ENCODE data around the gene RAPGEF4. TPM values are rescaled to one million over a fixed set of nuclear protein-coding genes. Genes with fewer than 3 reads are reported as not detected.
A peak's percentile ranks its signal among the peaks of the same experiment; 100 is the strongest.

RAPGEF4 gene
- total and polyA plus RNA-seq, 2 donors (not counting 1 experiment from before 2014, with no cell fraction given), result 0.22 to 0.30 TPM

DNA sequence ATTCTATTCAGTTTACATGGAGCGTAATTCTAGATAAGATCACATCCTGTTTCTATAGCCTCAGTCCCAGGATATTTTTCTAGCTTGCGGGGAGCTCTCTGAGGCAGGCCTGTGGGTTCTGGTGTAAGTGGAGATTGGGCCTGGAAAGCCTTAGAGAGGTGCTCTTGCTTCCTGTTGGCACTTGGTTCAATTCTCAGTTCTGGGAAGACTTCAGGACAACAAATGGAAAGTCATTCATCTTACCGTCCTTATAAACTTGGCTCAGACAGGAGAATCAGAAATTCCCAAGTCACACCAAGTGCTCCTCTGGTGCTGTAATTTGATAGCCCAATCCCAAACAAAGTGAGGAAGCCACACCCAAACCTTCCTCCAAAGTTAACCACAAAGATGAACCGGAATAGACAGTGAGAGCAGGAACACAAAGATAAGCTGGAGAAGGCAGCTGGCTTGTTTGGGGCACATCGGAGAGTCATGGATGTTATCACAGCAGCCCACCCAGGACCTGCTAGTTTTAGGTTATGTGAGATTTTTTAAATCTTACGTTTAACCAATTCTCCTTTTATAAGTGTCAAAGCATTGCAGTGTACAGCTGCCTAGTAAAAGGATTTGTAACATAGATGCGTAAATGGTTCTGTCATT lies 195.7 kb downstream of the RAPGEF4 start:
- Histone ChIP-seq H4K20me1 (ENCODE audit: control insufficient read depth, insufficient read depth, low read length, poor library complexity, severe bottlenecking) (no peaks in the 10 kb centered on the region), H3K4me2 (replicated peaks; ENCODE audit: low read depth, low read length, poor library complexity, severe bottlenecking) (no peak overlapping the region), H3K36me3 (replicated peaks in 1 of 2; ENCODE audit: control extremely low read depth in 1 of 2, control insufficient read depth in 1 of 2, extremely low read depth in 1 of 2, insufficient read depth in 2 of 2, low read length in 1 of 2) (no peaks in the 10 kb centered on the region), H2AFZ (ENCODE audit: insufficient read depth, low read depth, low read length, poor library complexity, severe bottlenecking) (no peak overlapping the region), H3K4me1 (ENCODE audit: control insufficient read depth in 2 of 2, insufficient read depth in 2 of 2, low read length in 2 of 2) (no peaks in the 10 kb centered on the region), H3K9ac (ENCODE audit: low read length) (no peak overlapping the region), H3K9me3 (ENCODE audit: control extremely low read depth in 1 of 3, control insufficient read depth in 2 of 3, insufficient read depth in 1 of 3, low read length in 2 of 3) (no peaks in the 10 kb centered on the region), H3K79me2 (ENCODE audit: control insufficient read depth, insufficient read depth, low read length) (no peaks in the 10 kb centered on the region), H3K27me3 (replicated peaks in 1 of 4; ENCODE audit: control extremely low read depth in 1 of 4, control insufficient read depth in 3 of 4, insufficient read depth in 4 of 4, low read length in 3 of 4) (peaks cover 0 to 5% (median 3%) of the 10 kb centered on the region in 4 experiments), H3K27ac (ENCODE audit: low read length in 2 of 2) (no peak overlapping the region), H3K4me3 (ENCODE audit: control extremely low read depth in 1 of 5, extremely low read depth in 1 of 5, insufficient read depth in 1 of 5, low read depth in 2 of 5, low read length in 4 of 5) (no peak overlapping the region)
- CTCF ChIA-PET, result interaction anchor here (1.0 to 3.0 kb wide), 7 partner anchors 7 to 125 kb away, joined by 3 to 15 read pairs (median 7); no protein-coding TSS in a partner anchor
- H3K4me3 Mint-ChIP-seq, result no peak overlapping the region
- WGBS (ENCODE audit: insufficient coverage), result 49% methylated on average over 3 of the region's 7 CpGs
- intact Hi-C loops (cut with micrococcal nuclease), result loop anchor here (10.0 kb wide), 1 partner anchor 1337 kb away; no protein-coding TSS in a partner anchor
- H3K27ac Mint-ChIP-seq, result no peak overlapping the region
- TF ChIP-seq, protein P1, sequence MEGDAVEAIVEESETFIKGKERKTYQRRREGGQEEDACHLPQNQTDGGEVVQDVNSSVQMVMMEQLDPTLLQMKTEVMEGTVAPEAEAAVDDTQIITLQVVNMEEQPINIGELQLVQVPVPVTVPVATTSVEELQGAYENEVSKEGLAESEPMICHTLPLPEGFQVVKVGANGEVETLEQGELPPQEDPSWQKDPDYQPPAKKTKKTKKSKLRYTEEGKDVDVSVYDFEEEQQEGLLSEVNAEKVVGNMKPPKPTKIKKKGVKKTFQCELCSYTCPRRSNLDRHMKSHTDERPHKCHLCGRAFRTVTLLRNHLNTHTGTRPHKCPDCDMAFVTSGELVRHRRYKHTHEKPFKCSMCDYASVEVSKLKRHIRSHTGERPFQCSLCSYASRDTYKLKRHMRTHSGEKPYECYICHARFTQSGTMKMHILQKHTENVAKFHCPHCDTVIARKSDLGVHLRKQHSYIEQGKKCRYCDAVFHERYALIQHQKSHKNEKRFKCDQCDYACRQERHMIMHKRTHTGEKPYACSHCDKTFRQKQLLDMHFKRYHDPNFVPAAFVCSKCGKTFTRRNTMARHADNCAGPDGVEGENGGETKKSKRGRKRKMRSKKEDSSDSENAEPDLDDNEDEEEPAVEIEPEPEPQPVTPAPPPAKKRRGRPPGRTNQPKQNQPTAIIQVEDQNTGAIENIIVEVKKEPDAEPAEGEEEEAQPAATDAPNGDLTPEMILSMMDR (IDR thresholded peaks at IDR 0.05), result no peak
- no peak for TF ChIP-seq EZH2 (IDR thresholded peaks at IDR 0.05; ENCODE audit: borderline replicate concordance, insufficient read depth, low read depth, low read length, poor library complexity, severe bottlenecking)
- DNase-seq (no peak), ATAC-seq (ENCODE audit: low read depth) (no peak)
- no peaks in the 10 kb centered on the region for H3K9me3 Mint-ChIP-seq (ENCODE audit: insufficient read depth)
- peaks cover 33% of the 10 kb centered on the region for H3K27me3 Mint-ChIP-seq
- no peaks in the 10 kb centered on the region for H3K4me1 Mint-ChIP-seq
- POLR2A ChIA-PET, result no interaction called here

DNA sequence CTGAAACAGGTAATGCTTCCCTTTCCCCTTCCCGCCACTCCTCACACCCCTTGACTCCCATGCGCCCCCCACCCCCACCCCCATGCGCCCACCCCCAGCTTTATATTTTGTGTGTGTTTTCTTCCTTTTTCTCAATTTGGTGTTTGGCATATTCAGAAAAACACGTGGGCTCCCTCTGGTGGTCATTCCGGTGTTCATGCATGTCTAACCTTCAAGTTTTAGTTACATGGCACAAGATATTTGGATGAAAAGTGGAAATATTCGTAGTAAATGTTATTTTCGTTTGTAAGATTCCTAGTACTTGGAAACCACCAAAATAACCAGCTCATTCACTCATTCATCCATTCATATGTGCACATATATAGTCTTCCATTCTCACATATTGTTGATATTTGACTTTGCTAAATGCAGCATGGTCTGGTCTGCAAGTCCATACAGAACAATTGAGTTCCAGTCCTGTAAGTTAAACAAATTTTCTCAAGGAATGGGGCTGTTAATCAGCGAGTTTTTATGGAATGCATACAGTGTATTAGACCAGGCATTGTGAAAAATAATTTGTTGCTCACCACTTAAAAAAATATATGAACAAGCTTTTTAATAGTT lies 196.4 kb downstream of the RAPGEF4 start:
- ATAC-seq (ENCODE audit: low read depth) (no peak), DNase-seq (peak; percentile 55)
- H3K9me3 Mint-ChIP-seq (ENCODE audit: insufficient read depth), result no peaks in the 10 kb centered on the region
- H3K36me3 ChIP-seq (replicated peaks in 1 of 2; ENCODE audit: control extremely low read depth in 1 of 2, control insufficient read depth in 1 of 2, extremely low read depth in 1 of 2, insufficient read depth in 2 of 2, low read length in 1 of 2), result no peaks in the 10 kb centered on the region
- no peaks in the 10 kb centered on the region for H4K20me1 ChIP-seq (ENCODE audit: control insufficient read depth, insufficient read depth, low read length, poor library complexity, severe bottlenecking)
- peaks cover 33% of the 10 kb centered on the region for H3K27me3 Mint-ChIP-seq
- no CpG with 5 or more reads among the region's 8 CpGs for WGBS (ENCODE audit: insufficient coverage)
- intact Hi-C loops (cut with micrococcal nuclease), result loop anchor here (10.0 kb wide), 1 partner anchor 1337 kb away; no protein-coding TSS in a partner anchor
- H3K79me2 ChIP-seq (ENCODE audit: control insufficient read depth, insufficient read depth, low read length), result no peaks in the 10 kb centered on the region
- H3K9me3 ChIP-seq (ENCODE audit: control extremely low read depth in 1 of 3, control insufficient read depth in 2 of 3, insufficient read depth in 1 of 3, low read length in 2 of 3), result no peaks in the 10 kb centered on the region
- H3K4me3 ChIP-seq (ENCODE audit: control extremely low read depth in 1 of 5, extremely low read depth in 1 of 5, insufficient read depth in 1 of 5, low read depth in 2 of 5, low read length in 4 of 5), result no peak overlapping the region
- TF ChIP-seq, protein P1 (IDR thresholded peaks at IDR 0.05), result peak; percentile 73
- TF ChIP-seq EZH2 (IDR thresholded peaks at IDR 0.05; ENCODE audit: borderline replicate concordance, insufficient read depth, low read depth, low read length, poor library complexity, severe bottlenecking), result no peak
- H3K27ac Mint-ChIP-seq, result no peak overlapping the region
- no peak overlapping the region for H2AFZ ChIP-seq (ENCODE audit: insufficient read depth, low read depth, low read length, poor library complexity, severe bottlenecking)
- H3K4me1 Mint-ChIP-seq, result no peaks in the 10 kb centered on the region
- H3K27me3 ChIP-seq (replicated peaks in 1 of 4; ENCODE audit: control extremely low read depth in 1 of 4, control insufficient read depth in 3 of 4, insufficient read depth in 4 of 4, low read length in 3 of 4), result peaks cover 0 to 5% (median 3%) of the 10 kb centered on the region in 4 experiments
- H3K4me1 ChIP-seq (ENCODE audit: control insufficient read depth in 2 of 2, insufficient read depth in 2 of 2, low read length in 2 of 2), result no peaks in the 10 kb centered on the region
- ChIA-PET CTCF (interaction anchor here (0.8 to 3.0 kb wide), 8 partner anchors 8 to 125 kb away, joined by 3 to 15 read pairs (median 6); no protein-coding TSS in a partner anchor), POLR2A (no interaction called here)
- no peak overlapping the region for H3K4me2 ChIP-seq (replicated peaks; ENCODE audit: low read depth, low read length, poor library complexity, severe bottlenecking)
- H3K4me3 Mint-ChIP-seq, result no peak overlapping the region
- H3K27ac ChIP-seq (ENCODE audit: low read length in 2 of 2), result no peak overlapping the region
- H3K9ac ChIP-seq (ENCODE audit: low read length), result no peak overlapping the region

Data from B cell (primary cell).